Measurements from ENCODE around the gene PMEL.
"Not testable (repeated sequence)": the region's sequence is repeated elsewhere in the genome, so short reads cannot be mapped to it uniquely, and the experiment has no call there.

Gene PMEL

DNA sequence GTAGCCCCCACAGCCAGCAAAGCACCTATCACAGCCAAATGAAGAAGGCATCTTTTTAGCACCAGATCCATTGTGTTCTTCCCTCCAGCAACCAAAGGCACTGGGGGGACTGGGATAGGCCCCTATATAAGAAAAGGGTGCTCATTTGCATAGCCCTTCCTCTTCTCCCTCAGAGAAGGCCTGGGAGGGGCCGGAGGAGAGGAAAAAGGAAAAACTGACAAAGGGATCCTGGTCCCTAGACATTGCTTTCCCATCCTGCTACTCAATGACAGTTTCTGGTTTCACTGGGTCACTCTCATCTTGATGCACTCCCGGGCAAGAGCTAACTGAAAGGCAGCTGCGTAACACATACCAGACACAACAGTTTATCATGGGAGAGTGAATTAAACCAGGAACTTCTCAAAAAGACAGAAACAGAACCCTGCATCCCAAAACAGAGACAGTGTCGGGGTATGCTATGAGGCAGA lies at the start of gene PMEL:
TSS of gene PMEL (minus strand) at position 102 of the 467 bp plus-strand sequence. CDS start at position 71, 31 bp downstream.
- peak; percentile 30 for DNase-seq (ENCODE audit: low spot score)

DNA sequence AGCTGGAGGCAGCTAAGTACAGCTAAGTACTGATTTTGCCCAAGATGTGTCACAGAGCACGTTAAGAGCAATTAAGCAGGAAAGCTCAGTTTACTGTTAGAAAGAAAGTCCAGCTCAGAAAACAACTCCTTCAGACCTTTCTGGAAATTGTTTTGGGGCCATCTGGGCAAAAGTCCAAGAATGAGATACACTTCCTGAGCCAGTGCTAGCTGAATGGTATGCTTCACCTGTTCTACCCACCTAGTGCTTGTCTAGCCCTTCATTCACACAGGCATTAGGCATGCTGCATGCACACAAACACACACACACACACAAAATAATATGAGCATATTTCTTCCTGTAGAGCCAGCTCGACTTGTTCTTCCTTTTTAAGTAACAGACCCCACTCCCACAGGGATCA lies 48.4 kb upstream of the PMEL start:
- no peak for DNase-seq (ENCODE audit: low spot score)

DNA sequence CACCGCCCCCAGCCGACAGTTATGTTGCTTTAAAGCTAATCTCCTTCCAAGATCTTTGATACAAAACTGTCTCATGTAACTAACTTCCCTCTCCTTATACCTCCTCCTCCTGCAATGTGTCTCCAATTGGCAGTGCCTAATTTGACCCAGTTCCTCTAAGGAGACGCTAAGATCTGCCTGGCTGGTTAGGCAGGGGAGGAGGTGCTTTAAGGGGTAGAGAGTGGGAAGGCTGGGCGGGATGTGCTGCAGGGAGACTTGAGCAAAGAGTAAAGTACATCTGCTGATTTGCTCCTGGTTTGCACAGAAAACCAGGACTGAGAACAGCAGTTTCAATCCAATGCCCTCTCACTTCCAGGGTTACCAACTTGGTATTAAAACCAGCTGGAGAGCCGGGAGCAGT lies 47.6 kb upstream of the PMEL start:
- DNase-seq (ENCODE audit: low spot score) = no peak

DNA sequence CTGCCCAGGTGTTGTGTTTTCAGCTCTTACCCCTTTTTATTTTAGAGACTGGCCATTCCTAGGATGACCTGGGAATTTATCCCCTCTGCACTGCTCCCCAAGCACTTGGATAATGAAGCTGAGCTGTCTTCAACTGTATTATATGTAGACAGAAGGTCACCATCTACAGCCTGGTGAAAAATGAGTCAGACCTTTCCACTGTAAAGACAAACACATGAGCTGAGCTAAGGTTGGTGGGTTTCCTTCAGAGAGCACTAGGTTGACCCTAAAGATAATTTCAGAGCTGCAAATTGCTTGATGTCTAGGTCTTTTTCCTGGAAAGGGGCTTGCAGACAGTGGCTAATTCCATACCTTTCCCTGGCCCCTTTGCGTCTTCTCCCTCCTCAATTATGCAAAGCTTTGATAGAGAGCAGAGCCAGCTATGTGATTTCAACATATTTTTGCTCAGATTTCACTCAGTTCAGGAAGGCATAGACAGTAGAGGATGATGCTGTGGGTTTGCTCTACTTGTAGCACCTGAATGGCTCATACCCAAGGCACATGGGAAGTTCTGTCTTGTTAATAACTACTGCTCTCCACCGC lies 45.8 kb upstream of the PMEL start:
- no peak for DNase-seq (ENCODE audit: low spot score)

DNA sequence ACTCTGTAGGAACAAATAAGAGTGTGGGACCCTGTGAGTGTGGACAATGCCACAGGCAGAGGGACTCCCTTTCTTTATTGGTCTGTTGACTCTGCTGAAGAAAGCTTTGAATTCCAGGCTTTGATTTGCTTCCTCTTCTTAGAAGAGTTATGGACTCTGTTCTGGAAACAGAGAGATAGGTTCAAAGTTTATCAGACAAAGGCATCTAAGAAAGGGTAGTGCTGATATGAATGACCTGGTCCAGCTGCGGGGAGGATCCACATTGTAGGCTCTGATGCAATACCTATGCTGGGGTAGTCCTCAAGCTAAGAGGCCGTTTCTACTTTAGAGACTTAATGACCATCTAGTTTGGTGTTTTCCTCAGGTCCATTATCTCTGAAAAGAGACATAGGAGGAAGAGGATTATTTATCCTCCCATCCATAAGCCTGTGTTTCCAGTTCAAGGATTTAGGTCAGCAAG lies 44.3 kb upstream of the PMEL start:
- no peak for DNase-seq (ENCODE audit: low spot score)

DNA sequence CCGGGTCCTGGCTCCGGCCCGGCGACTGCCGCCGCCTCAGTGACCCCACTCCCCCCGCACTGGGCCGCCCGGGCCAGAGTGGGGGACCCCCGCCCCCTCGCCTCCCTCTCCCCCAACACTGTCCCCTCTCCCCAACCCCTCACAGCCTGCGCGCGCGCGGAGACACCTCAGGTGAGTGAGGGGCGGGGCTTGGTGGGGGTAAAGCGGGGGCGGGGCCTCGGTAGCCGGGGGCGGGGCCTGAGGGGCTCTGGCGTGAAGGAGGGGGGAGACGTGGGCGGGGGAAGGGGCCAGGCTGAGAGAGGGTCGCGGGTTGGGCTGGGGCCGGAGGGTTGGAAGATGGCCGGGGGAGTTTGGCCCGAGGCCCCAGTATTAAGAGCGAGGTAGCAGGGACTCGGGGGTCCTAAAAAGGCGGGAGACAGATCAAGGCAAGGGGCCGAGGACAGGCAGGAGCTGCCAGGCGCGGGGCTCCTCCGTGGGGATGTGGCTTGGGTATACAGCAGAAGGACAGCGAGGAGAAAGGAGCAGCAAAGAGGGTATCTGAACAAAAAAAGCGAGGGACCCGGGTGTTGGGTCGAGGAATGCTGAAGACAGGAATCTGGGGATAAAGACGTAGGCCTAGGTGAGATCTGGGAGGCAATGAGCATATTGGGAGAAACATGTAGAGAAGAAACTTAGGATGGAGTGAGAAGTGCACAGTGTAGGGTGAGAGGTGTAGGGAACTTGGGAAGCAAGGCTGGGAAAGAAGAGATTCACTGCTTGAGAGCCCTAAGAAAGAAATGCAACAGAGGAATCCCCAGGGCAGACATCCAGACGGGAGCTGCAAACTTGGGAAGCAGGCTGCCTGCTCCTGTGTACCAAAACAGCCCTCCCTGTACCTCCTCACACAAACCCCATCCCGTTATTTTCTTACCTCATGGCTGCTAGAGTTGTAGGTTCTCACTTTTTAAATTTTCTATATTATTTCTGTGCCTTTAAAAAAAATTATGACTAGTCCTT lies 42.0 kb upstream of the PMEL start:
- DNase-seq (ENCODE audit: low spot score) = peak; percentile 83

DNA sequence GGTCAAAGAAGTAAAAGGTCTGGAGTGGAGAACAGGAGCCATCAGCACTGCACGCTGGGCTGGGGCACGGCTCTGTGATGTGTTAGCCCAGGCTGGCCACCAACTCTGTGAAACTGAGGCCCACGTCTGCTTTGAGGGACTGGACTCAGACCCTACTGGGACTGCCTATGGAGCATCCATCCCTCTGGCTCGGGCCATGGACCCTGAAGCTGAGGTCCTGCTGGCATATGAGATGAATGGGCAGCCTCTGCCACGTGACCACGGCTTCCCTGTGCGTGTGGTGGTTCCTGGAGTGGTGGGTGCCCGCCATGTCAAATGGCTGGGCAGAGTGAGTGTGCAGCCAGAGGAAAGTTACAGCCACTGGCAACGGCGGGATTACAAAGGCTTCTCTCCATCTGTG lies 38.4 kb upstream of the PMEL start:
- DNase-seq (ENCODE audit: low spot score) = no peak

DNA sequence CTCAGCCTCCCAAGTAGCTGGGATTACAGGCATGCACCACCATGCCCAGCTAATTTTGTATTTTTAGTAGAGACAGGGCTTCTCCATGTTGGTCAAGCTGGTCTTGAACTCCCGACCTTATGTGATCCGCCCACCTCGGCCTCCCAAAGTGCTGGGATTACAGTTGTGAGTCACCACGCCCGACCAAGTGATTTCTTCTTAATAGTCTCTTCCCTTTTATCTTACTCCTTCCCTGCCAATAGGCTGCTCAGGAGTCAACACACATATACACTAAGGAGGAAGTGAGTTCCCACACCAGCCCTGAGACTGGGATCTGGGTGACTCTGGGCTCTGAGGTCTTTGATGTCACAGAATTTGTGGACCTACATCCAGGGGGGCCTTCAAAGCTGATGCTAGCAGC lies 37.5 kb upstream of the PMEL start:
- DNase-seq (ENCODE audit: low spot score) = not testable (repeated sequence)

DNA sequence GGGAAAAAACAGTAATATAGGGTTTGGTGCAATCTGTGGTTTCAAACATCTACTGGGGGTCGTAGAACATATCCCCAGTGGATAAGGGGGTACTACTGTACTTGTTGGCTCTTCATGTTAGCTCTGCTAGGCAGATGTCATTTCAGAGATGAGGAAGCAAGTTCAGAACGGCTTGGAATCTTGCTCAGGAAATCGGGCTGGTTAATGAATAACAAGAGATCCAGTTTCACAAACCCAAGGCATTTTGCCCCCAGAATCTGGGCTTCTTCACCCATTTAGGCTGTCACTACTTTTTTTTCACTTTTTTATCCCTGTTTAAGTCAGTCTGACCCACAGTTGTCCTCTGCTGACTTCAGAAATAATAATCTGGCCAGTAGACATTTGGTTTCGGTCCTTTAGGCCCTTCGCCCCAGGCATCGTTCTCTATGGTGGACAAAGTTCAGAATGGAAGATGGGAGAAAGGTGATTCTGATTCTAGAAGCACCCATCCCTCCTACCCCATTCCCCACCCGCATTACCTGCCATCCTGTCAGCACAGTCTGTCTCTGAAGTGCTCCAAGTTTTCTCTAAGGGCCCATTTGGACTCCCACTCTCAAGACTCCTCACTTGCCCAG lies 35.8 kb upstream of the PMEL start:
- DNase-seq (ENCODE audit: low spot score) = no peak

DNA sequence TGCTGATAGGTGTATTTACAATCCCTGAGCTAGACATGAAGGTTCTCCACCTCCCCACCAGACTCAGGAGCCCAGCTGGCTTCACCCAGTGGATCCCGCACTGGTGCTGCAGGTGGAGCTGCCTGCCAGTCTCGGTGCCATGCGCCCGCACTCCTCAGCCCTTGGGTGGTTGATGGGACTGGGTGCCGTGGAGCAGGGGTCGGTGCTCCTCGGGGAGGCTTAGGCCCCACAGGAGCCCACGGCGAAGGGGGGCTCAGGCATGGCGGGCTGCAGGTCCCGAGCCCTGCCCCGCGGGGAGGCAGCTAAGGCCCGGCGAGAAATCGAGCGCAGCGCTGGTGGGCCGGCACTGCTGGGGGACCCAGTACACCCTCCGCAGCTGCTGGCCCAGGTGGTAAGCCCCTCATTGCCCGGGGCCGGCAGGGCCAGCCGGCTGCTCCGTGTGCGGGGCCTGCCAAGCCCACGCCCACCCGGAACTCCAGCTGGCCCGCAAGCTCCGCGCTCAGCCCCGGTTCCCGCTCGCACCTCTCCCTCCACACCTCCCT lies 34.2 kb upstream of the PMEL start:
- not testable (repeated sequence) for DNase-seq (ENCODE audit: low spot score)

DNA sequence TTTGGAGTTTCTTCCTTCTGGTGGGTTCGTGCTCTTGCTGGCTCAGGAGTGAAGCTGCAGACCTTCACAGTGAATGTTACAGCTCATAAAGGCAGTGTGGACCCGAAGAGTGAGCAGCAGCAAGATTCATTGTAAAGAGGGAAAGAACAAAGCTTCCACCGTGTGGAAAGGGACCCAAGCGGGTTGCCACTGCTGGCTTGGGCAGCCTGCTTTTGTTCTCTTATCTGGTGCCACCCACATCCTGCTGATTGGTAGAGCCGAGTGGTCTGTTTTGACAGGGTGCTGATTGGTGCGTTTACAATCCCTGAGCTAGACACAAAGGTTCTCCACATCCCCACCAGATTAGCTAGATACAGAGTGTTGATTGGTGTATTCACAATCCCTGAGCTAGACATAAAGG lies 33.7 kb upstream of the PMEL start:
- DNase-seq (ENCODE audit: low spot score) = not testable (repeated sequence)

DNA sequence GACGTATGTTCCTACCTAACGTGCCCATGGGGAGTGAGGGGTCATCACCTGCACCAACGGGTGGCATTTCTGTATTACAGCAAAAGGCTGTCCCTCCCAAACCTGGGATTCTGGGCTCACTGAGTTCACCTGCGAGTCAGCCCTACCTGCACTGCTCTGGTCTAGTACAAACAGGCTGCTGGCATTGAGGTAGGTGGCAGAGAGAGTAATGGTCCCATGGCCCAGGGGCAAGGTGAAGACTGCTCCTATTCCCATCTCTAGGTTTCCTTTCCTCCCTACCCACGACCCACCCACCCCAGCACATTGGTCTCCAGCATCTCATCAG lies 31.7 kb upstream of the PMEL start:
- DNase-seq (ENCODE audit: low spot score) = no peak

DNA sequence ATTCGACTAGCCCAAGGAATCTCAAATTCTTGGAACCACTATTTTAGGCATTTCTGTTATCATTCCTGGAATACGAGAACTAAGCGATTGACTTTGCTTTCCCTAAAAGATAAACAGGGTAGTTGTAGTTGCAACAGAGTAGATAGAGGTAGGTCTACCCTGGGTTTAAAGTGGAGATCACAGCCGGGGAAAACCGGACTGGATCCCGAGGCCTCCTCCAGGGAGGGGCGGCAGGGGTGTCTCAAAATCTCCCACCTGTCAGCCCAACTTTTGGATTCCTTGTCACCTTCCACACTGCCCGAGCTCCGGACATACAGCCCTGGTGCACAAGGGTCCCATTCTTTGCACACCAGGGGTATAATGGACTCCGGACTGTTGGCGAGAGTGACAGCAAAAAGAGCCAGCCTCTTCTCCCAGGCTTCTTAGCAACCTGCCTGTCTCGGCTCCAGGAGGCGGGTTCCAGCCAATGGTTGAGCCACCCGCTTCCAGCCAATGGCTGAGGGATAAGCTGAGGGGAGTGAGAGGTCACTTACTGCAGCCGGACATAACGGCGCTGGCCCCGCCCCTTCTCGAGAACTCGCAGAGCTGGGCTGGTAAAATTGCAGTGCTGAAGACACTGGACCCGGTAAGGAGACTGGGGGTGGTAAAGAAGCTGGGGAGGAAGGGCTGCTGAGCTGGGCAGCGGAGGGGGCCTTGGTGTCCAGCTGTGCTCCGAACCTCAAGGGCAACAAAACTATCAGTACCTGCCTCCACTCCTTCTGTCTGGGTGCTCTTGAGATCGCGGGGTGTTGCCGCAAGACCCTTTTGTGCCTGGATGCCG lies 31.1 kb upstream of the PMEL start, which contains the start of gene SUOX:
TSS of gene SUOX (plus strand) at position 562 of the 820 bp plus-strand sequence. CDS start 4,946 bp downstream, outside the sequence.
- DNase-seq (ENCODE audit: low spot score) = peak; percentile 98

DNA sequence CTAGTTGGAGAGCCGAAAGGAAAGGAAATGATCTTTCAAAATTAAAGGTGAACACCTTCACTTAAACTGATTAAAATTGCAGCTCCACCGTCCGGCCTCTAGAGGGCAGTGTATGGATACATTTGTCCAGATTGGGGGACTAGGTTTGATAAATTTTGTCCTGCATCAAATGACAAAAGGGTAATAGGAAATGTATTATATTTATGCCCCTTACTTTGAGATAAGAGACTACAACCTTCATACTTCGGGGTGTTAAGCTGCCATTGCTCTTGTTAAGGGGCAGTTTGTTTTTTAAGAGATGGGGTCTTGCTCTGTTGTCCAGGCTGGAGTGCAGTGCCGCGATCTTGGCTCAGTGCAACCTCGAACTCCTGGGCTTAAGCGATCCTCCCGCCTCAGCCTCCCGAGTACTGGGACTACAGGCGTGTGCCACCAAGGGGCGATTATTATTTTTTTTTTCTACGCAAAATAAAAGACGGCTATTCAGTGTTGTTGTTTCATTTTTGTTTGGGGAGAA lies 30.4 kb upstream of the PMEL start:
- peak; percentile 59 for DNase-seq (ENCODE audit: low spot score)

DNA sequence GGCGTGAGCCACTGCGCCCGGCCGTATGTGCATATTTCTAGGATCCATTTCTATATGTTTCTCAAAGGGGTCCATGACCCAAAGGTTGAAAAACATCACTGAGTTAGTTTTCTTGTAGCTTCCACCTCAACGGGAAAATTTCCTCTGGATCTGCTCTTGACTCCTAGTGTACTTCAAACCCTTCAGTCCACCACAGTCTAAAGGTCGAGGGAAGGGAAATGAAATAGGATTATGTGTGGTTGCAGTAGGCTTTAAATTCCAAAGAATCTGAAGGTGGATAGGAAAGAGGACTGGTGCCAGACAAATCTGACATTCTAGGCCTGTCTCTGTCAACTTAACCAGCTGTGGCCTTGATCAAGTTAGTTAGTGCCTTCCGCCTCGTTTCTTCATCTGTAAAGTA lies 29.5 kb upstream of the PMEL start:
- DNase-seq (ENCODE audit: low spot score) = no peak

DNA sequence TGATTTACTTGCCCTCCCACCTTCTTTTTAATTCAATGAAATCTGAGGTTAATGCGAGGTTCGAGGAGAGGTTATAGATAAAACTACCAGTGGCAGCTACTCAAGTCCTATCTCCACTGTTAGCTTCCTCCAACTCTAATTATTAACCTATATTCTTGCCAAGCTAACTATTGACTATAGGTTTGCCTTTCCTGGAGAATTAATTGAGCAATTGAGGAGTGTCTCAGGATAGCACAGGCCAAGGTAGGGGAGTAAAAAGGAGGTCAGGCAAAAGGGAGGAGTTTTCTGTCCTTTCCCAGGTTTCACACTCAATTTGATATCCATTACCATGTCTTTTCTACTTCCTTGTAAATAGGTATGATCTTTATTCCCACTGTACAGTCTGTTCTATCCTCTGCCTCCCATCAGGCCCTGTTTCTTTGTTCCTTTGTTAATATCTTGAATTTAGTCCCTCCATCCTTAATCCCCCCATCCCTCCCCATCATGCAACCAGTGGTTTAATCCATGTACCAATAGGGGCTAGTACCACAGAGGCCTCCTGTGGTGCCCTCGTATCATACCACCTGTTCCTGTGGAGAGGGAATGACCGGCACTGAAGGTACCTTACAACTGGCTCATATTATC lies 27.5 kb upstream of the PMEL start:
- DNase-seq (ENCODE audit: low spot score) = no peak

DNA sequence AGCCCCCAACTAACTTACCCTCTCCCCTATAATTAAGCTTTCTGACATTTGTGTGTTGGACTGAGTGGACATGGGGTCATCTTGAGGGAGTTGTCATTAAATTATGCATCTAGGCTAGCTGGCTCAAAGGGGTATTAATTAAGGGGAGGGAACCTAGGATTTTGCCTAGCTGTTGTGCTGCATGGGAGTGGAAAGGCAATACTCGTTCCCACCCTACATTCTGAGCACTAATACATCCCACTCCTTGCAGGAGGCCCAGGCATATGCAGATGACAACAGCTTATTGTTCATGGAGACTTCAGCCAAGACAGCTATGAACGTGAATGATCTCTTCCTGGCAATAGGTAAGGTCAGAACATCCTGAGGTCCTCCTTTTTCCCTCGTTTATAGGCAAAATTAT lies 25.3 kb upstream of the PMEL start:
- no peak for DNase-seq (ENCODE audit: low spot score)

DNA sequence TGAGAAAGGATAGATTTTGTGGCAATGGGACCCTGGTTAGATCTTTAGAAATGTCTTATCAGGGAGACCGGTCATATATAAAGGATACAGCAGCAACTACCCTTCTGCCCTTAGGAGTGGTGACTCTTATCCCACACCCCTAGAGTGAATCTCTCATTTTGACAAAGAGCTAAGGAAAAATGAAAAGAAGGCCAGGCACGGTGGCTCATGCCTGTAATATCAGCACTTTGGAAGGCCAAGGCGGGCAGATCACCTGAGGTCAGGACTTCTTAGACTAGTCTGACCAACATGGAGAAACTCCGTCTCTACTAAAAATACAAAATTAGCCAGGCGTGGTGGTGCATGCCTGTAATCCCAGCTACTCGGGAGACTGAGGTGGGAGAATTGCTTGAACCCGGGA lies 20.1 kb upstream of the PMEL start:
- not testable (repeated sequence) for DNase-seq (ENCODE audit: low spot score)

DNA sequence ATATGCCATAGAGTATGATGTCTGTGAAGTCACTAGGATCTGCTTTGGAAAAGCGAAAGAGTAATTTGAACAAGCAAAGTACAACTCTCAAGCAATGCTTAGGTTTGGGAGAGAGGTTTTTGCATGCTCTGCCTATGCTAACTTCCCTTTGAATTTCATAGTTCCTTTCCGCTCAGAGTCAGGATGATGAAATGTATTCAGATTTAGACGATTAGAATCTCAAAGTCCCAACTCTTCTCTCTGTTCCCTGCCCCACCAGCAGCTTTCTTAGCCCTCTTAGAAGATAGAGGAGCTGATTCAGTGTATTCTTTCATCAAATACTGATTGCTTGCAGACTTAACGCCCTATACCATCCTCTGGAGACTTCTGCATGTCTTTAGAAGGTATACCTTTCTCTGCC lies 19.5 kb upstream of the PMEL start:
- DNase-seq (ENCODE audit: low spot score) = no peak

DNA sequence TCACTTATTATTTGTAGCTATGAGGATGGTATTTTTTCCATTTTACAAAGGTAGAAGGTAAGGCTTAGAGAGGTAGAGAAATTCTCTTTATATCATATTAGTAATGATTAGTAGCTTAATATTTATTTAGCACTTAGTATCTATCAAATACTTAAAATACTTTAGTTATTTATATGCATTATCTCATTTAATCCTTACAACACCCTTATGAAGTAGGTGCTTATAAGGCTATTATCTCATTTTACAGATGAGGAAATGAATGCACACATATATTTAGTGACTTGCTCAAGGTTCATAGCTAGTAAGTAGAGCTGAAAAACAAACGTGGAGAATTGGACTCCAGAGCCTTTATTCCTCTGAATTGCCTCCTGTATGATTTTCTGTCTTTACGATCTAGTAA lies 19.0 kb upstream of the PMEL start:
- no peak for DNase-seq (ENCODE audit: low spot score)
